GM21390 (cell line): ENCODE data around the gene CLCN6.
A peak's percentile ranks its signal among the peaks of the same experiment; 100 is the strongest.

Experiments
- ATAC-seq: cut with Tn5 transposase; IDR thresholded peaks from one replicate; pipeline ENCODE4 v1.9.1; 2021; ENCODE audit not compliant: unreplicated experiment

The CLCN6 gene, protein sequence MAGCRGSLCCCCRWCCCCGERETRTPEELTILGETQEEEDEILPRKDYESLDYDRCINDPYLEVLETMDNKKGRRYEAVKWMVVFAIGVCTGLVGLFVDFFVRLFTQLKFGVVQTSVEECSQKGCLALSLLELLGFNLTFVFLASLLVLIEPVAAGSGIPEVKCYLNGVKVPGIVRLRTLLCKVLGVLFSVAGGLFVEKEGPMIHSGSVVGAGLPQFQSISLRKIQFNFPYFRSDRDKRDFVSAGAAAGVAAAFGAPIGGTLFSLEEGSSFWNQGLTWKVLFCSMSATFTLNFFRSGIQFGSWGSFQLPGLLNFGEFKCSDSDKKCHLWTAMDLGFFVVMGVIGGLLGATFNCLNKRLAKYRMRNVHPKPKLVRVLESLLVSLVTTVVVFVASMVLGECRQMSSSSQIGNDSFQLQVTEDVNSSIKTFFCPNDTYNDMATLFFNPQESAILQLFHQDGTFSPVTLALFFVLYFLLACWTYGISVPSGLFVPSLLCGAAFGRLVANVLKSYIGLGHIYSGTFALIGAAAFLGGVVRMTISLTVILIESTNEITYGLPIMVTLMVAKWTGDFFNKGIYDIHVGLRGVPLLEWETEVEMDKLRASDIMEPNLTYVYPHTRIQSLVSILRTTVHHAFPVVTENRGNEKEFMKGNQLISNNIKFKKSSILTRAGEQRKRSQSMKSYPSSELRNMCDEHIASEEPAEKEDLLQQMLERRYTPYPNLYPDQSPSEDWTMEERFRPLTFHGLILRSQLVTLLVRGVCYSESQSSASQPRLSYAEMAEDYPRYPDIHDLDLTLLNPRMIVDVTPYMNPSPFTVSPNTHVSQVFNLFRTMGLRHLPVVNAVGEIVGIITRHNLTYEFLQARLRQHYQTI

DNA sequence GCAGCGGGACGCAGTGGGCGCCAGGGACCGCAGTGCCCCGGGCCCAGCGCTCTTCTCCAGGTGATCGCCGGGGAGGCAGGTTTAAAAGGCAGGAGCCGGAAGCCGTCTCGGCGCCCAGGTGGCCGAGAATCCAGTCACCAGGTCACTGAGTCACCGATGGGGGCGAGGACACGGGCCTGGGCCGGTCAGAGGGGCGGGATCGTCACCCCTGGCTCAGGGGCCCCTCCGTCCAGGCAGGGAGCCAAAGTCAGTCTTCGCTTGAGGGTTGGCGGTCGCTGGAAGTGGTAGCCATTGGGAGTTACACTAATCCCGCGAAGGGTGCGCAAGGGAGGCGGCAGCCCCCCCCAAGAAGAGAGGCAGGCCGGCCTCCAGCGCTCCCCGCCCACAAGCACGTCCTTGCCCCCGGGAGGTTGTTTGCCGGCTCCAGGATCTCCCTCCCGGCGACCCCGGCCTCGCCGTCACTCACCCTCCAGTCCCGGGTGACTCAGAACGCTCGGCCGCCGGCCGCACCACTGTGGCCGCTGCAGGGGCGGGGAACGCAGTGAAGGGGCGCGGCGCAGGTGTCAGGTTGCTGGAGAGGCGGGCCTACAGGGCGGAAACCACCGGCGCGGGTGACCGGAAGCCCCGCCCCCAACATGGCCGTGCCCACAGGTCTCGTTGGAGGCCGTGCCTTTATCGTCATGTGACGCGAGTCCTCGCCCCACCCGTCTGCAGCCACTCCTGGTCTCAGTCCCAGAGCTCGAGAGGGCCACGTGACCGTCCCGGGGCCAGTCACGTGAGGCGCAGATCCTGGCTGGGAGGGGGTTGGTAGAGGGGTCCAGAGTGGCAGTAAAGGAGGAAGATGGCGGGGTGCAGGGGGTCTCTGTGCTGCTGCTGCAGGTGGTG lies at the start of gene CLCN6, which contains the start of gene MTHFR:
Gene CLCN6, plus strand, starts transcription at position 770 of the 885 bp plus-strand sequence. Its CDS starts 72 bp downstream, at position 842.
Gene MTHFR, minus strand, starts transcription at position 543 of the 885 bp plus-strand sequence. CDS start 2,848 bp downstream, outside the sequence.
- peak; percentile 78 for ATAC-seq

DNA sequence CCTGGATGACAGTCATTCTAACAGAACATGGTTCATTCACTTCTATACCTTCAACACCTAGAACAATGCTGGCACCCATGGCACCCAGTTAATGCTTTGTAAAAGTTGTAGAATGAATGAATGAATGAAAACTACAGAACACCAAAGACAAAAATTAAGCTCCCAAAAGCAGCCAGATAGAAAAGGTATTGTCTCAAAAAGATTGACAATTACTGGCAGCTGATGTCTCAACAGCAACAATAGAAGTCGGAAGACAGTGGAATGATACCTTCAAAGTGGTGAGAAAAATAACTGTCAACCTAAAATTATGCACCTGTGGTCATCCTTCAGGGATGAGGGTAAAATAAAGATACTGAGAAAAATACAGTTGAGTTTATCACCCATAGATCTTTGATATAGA lies 48.9 kb upstream of the CLCN6 start:
- ATAC-seq: no peak

DNA sequence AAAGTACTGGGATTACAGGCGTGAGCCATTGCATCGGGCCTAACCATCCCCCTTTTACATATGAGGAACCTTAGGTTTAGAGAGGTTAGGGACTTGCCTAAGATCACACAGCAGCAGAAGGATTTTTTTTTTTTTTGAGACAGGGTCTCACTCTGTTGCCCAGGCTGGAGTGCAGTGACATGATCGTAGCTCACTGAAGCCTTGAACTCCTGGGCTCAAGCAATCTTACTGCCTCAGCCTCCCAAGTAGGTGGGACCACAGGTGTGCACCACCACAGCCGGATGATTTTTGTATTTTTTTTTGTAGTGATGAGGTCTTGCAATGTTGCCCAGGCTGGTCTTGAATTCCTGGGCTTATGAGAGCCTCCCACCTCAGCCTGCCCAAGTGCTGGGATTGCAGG lies 46.2 kb upstream of the CLCN6 start:
- no peak for ATAC-seq

DNA sequence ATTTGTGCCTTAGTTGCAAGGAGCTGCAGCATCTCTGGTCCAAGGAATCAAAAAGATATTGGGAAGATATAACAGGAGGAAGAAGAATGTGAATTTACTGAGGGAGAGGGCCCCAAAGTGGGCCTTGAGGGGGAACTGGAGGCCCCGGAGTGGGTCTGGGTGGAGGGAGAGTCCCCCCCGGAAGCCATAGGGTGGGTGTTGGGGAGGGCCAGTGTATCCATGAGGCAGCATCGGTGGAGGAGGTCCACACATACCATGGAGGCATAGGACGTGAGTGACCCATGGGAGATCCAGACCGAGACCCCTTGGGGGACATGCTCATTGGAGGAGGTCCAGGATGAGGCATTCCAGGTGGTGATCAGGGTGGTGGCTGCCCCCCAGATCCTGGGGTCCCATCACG lies 44.7 kb upstream of the CLCN6 start:
- ATAC-seq: no peak

DNA sequence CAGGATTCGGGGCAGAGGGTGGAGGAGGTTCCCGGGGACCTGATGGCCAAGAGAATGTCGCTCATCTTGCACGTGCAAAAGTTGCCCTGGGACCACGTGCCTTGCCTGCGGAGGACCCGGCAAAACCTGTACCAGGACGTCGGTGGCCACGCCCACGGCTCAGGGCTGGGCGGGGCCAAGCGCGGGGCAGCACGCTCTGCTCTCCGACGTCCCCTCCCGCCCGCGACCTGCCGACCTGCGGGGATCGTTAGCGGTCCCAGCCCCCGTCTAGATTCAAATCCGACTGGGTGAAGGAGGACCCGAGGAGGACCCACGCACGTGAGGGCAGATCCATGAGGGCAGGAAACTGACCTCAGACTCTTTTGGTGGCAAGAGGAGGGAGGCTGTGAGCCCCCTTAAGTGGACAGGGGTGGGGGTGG lies 44.0 kb upstream of the CLCN6 start, which contains the start of gene C1orf167:
Gene C1orf167, plus strand, starts transcription at position 206 of the 419 bp plus-strand sequence. CDS start 2,208 bp downstream, outside the sequence.
- ATAC-seq: no peak

DNA sequence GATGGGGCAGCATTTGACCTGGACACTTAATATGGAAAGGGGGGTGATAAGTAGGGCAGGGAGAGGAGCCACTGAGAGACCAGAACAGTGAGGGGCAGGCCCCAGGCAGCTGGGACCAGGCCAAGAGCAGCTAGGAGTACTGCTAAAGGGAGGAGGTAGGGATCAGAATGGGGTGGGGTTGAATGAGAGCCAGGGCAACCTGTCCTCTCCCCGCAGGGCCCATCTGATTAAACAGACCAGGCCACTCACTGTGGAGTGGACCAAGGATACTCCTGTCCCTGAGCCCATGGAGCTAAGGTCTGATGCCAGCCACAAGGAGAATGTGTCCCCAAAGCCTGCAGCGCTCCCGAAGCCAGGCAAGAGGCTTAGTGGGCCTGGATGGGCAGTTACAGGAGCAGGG lies 41.9 kb upstream of the CLCN6 start:
- ATAC-seq: no peak

DNA sequence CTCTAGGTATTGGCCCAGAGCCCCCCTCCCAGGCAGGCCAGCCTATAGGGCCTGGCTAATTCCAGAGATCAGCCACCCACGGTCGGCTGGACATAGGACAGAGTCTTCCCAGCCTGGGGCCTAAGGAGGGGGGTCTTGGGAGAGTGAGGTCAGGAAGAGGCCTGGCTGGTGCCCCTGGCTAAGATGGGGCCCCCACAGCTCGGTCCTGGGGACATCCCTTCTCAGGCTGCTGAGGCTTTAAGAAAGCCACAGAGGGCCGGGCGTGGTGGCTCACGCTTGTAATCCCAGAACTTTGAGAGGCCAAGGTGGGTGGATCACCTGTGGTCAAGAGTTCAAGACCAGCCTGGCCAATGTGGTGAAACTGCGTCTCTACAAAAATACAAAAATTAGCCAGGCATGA lies 41.5 kb upstream of the CLCN6 start:
- no peak for ATAC-seq

DNA sequence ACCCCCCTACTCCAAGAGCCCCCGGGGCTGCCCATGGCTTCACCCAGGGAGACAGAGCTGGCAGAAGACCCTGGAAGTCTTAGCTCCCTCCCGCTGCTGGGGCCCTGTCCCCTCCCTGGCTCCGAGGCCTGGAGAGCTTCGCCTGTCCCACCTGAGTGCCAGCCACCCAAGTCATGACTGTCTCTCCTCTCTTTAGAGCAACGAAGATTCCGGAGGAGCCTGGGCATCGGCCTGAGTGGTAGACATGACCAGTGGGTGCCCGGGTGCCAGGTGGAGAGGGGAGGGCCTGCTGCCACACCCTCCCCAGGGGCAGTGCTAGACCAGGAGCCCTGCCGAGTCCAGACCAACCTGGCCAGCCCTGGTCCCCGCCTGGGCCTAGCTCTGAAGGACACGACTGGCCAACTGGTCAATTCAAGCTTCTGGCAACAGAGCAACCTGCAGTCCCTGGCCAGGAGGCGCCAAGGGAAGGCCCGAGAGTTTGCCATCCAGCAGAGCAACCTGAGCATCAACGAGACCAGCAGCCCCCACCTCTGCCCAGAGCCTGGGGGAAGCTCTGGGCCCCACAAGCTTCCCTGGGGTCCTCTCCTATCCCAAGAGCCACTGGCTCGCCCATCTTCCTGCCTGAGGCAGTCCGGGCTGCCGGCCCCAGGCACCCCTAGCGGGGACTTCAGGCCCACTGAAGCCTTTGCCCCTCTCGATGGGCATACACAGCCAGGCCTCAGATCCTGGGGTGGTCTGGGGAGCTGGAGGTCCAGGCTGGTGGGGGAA lies 40.1 kb upstream of the CLCN6 start:
- no peak for ATAC-seq

DNA sequence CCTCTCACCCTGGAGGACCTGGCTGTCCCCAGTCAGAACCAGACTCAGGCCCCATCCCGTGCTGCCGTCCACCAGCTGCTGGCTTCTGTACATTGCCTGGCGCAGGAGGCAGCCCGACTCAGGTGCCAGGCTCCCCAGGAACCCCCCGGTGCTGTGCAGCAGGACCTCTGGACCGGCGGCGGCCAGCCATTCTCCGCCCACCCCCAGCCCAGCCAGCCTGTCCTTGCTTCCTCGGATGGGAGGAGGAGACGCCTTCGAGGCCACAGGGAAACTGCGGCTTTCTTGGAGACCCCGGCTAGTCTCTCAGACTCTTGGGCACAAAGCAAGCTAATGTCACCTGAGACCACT lies 39.6 kb upstream of the CLCN6 start:
- no peak for ATAC-seq

DNA sequence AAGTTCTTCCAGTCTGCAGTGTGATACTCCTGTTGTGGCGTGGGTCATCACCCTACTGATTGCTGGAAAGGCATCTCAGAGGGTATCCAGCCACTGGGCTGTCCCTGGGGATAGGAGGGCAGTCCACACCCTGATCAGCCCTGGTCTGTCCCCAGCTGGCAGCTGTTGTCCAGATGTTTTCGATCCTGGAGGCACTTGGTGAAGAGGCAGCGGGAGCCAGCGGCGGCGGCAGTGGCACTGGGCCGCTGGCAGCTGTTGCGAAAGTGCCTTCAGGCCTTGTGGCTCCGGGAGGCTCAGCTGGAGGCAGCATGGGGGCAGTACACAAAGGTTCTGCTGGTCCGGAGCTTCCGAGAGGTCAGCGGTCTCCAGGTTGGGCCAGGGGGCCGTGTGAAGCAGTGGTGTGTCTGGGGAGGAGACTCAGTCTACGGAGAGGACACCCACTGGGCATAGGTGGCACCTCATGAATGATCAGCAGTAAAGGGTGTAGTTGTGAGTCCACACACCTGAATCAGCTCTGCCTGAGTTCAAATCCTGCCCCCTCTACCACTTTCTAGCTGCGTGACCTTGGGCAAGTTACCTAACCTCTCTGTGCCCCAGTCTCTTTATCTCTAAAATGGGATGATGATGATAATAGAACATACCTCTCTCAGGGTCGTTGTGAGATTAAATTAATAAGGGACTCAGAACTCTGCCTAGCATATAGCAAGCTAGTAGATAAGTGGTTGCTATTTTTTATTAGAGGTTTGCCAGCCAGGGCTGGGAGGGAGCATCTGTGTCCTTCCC lies 37.9 kb upstream of the CLCN6 start:
- no peak for ATAC-seq

DNA sequence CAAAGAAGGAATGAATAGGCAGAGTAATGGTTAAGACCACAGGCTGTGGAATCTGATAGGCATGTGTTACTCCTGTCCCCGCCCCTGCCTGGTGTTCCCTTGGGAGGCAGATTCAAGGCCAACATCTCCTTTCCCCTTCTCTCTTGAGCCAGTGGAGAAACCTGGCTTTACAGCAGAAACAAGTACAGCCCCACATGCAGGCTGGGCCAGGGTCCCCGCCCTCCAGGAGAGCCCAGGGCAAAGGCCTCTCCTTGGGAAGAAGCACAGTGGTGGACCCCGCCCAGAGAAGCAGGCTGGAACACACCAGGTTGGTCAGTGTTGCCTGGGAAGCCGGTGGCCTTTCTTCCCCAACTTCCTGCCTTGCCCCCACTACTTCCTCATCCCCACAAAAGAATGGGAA lies 37.2 kb upstream of the CLCN6 start:
- no peak for ATAC-seq

DNA sequence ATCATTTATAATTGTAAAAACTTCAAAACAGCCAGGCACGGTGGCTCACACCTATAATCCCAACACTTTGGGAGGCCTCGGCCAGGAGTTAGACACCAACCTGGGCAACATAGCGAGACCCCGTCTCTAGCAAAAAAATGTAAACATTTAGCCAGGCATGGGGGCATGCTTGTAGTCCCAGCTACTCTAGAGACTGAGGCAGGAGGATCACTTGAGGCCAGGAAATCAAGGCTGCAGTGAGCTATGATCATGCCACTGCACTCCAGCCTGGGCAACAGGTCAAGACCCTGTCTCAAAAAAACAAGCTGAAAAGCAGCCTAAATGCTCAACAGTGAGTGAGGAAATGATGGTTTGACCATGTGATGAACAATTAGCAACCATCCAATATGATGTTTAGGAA lies 36.7 kb upstream of the CLCN6 start:
- no peak for ATAC-seq

DNA sequence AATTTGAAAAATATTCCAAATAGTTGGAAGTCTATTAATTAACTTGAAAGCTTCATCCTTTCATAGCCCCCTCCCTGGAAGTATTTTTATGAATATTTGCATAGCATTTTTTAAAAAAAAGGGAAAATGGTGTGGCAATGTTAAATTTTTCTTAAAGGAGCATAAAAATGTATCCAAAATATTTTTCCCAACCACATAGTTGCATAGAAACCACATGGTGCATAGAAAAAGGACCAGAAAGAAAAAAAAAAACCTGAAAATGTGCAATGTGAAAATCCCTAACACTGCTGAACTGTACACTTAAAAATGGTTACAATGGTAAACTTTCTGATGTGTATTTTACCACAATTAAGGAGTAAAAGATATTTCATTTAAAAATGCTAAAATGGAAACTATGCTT lies 36.0 kb upstream of the CLCN6 start:
- ATAC-seq: no peak

DNA sequence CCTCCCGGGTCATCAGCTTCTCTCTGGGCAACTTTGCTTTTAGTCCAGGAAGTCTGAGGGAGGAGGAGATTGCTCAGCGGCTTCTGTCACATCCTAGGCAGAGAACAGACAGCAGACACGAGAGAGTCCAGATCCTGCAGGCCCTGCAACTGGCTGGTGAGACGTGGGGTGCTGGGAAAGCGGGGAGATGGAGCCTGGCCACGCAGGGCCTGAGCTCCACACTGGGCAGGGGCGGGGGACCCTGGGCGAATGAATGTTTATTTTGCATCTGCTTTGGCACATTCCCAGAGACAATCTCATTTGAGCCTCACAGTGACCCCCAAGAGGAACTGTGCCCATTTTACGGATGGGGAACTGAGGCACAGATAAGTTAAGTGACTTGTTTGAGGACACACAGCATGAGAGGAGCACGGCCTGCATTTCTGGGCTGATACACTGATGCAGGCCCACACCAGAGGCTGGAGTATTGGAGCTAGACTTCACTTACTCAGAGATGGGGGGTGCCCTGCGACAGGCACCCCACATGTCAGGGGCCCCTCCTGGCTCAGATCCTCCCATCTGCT lies 34.4 kb upstream of the CLCN6 start:
- ATAC-seq: no peak

DNA sequence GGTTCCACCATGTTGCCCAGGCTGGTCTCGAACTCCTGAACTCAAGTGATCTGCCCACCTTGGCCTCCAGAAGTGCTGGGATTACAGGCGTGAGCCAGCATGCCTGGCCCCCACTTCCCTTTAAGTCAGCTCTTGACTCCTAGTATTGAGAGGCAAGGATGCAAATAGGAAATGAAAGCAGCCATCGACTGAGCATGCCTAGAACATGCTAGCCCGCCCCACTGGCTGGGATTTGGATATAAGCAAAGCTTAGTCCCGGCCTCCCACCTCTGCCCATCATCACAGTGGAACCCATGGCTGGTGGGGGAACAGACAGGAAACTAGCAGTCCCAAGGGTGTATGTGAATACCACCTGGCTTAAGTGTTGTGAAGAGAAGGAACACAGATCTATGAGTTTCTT lies 33.5 kb upstream of the CLCN6 start:
- ATAC-seq: no peak

DNA sequence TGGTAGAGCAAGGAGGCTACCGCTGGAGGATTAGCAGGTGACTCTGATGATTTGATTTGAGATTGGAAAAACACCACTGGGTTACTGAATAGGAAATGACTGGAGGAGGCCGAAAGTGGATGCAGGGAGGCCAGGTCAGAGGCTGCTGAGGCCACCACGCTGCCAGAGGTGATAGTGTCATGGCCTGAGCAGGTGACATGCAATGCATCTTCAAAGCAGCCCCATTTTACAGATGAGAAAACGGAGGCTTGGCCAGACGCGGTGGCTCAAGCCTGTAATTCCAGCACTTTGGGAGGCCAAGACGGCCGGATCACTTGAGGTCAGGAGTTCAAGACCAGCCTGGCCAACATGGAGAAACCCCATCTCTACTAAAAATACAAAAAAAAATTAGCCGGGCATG lies 31.2 kb upstream of the CLCN6 start:
- no peak for ATAC-seq

DNA sequence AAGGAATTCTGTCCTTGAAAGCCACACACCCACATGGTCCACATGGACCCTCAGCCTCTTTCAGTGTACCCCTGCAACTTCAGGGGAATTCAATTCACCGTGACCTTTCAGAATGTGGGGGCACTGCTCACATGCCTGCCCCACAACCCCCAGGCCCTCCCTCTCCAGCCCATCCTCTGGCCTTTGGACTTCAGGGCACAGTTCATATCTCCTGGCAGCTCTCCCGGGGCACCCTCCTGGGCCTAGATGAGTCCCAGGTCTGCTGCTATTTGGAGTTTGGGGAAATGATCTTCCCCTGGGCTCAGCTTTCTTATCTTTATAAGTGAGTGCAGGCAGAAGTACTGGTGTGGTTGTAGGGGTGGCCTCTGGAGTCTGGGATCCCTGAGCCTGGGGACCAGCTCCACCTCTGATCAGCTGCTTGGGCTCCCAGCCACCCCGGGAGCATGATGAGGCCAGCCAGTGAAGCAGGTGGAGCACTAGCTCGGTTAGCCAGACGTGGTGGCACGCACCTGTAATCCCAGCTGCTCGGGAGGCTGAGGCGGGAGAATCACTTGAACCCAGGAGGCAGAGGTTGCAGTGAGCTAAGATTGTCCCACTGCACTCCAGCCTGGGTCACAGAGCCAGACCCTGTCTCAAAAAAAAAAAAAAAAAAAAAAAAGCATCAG lies 28.2 kb upstream of the CLCN6 start:
- no peak for ATAC-seq

DNA sequence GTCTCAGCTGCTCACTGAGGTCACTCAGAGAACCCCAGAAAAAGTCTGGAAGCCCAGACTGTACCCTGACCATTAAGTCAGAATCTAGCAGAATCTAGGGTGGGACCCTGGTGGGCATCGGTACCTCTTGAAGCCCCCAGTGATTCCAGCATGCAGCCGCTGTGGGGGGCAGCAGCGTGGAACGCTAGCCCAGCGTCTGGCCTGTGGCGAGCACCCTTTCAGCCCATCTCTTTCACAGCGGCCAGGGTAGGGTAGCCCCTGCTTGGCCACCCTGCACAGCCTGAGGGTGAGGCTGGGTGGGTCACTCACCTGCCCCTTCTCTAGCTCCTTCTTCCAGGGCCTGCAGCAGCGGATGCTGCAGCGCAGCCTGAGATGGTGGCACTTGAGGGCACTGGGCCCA lies 27.7 kb upstream of the CLCN6 start:
- ATAC-seq: no peak
